ENCODE data around the gene GSX2.

GRCh38 chr4:54139332-54139731, 39.4 kb downstream of the GSX2 start:
- TF ChIP-seq, protein P1, sequence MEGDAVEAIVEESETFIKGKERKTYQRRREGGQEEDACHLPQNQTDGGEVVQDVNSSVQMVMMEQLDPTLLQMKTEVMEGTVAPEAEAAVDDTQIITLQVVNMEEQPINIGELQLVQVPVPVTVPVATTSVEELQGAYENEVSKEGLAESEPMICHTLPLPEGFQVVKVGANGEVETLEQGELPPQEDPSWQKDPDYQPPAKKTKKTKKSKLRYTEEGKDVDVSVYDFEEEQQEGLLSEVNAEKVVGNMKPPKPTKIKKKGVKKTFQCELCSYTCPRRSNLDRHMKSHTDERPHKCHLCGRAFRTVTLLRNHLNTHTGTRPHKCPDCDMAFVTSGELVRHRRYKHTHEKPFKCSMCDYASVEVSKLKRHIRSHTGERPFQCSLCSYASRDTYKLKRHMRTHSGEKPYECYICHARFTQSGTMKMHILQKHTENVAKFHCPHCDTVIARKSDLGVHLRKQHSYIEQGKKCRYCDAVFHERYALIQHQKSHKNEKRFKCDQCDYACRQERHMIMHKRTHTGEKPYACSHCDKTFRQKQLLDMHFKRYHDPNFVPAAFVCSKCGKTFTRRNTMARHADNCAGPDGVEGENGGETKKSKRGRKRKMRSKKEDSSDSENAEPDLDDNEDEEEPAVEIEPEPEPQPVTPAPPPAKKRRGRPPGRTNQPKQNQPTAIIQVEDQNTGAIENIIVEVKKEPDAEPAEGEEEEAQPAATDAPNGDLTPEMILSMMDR (IDR thresholded peaks at IDR 0.05): no peak
- TF ChIP-seq POLR2A (IDR thresholded peaks at IDR 0.05): no peak

All from body of pancreas (tissue), 4 donors.